UCSD-AML1 (cell line): ENCODE measurements around the gene CHID1.

Source experiments
- DNase-seq: peaks from one replicate; lab custom pipeline; 2025; ENCODE audit not compliant: unreplicated experiment; lab: John Stamatoyannopoulos, UW

CHID1 gene

GRCh38 chr11:825366-826226, 85.0 kb downstream of the CHID1 start:
- DNase-seq = no peak

DNA sequence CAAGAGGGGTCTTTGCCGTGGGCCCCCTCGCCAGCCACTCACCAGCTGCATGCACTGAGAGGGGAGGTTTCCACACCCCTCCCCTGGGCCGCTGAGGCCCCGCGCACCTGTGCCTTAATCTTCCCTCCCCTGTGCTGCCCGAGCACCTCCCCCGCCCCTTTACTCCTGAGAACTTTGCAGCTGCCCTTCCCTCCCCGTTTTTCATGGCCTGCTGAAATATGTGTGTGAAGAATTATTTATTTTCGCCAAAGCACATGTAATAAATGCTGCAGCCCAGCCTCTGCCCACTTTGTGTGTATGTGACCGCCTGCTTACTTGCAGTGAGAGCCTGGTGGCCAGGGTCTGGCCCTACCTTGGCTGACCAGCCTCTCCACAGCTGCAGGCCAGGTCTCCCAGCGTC, 85.7 kb downstream of the CHID1 start:
- no peak for DNase-seq

GRCh38 chr11:824292-824880, 86.2 kb downstream of the CHID1 start:
- no peak for DNase-seq

GRCh38 chr11:823441-824291, 86.9 kb downstream of the CHID1 start:
- DNase-seq = no peak

- DNase-seq = no peak
These were observed 88.9 kb downstream of the CHID1 start for GRCh38 chr11:821512-822371.

GRCh38 chr11:820655-821511, 89.7 kb downstream of the CHID1 start:
- no peak for DNase-seq

DNA sequence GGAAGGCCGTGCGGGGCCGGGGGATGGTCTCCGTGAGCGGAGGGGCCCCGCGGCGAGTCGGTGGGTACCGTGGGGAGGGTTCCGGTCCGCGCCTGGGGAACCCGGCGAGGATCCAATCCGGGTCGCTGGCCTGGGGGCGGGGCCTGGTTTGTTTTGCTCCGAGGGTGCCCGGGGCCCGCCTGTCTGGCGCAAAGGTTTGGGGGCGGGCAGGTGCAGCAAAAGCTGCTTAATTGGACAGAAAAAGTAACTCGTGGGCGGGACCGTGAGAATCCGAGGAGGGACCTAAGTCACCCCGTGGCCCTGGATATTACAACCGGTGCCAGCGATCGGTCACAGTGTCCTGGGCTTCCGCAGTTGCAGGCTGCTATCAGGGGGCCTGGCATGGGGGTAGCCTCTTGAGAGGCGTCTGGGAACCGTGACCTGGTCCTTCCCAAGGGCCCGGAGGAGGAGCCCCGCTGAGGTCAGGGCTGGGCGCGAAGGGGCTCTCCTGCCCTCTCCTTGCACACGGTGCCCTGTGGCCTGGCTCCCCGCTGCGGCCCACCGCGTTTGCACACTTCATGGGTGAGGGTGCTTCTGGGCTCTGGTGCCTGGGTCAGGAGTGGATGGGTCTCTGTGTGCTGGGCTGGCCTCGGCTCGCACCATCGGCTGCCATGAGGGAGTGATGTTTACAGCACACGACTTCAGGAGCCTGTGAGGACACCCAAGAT, 90.5 kb downstream of the CHID1 start:
- peak; percentile 90 for DNase-seq

DNA sequence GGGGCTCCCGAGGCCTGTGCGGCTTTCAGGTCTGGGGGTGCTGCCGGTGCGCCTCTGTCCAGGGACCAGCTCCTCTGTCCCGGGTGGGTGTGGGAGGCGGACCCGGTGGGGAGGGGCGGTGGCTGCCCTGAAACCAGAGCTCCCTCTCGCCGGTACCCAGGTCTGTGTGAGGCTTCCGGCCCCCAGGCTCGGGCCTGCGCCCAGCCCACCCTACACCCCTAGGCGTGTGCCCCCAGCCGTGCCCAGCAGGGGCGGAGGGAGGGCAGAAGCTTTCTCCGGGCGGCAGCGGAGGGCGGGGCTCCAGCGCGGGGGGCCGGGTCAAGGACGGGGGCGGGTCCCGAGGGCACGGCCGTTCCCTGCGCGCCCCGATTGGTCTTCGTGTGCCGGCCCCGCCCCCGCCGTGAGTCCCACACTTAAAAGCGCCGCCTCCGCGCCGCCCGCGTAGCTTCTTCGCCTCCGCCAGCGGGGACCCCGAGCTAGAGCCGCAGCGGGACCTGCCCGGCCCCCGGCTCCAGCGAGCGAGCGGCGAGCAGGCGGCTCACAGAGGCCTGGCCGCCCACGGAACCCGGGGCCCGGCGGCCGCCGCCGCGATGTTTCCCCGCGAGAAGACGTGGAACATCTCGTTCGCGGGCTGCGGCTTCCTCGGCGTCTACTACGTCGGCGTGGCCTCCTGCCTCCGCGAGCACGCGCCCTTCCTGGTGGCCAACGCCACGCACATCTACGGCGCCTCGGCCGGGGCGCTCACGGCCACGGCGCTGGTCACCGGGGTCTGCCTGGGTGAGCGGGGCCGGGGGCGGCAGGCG, 91.3 kb downstream of the CHID1 start:
- DNase-seq = peak; percentile 92

- DNase-seq = no peak
These were observed 92.0 kb downstream of the CHID1 start, which contains the start of gene PNPLA2 for GRCh38 chr11:818396-819128. TSS of gene PNPLA2 (plus strand) at chr11:818914. CDS start at chr11:819719, 805 bp downstream.
